DMS53 (cell line): ENCODE data around the gene FRMPD1.

Source experiments
- DNase-seq: peaks from one replicate; lab custom pipeline; 2025; lab: John Stamatoyannopoulos, UW

FRMPD1 gene

DNA sequence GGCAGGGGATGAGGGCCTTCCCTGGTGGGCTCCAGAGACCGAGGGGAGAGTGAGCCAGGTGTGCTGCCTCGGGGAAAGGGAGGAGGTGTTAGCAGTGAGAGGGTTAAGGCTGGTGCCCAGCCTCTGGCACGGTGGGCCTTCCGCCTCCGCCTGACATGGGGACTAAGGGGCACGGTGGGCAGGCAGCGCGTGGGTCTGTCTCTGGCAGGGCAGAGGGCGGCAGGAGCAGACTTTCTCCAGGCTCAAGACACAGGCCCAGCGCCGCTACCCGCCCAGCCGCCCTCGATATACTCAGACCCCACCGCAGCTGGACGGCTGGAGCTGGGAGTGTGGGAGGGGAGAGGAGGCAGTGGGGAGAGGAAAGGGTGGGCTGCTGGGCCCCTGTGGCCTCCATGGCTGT, 14.9 kb upstream of the FRMPD1 start:
- DNase-seq = no peak

DNA sequence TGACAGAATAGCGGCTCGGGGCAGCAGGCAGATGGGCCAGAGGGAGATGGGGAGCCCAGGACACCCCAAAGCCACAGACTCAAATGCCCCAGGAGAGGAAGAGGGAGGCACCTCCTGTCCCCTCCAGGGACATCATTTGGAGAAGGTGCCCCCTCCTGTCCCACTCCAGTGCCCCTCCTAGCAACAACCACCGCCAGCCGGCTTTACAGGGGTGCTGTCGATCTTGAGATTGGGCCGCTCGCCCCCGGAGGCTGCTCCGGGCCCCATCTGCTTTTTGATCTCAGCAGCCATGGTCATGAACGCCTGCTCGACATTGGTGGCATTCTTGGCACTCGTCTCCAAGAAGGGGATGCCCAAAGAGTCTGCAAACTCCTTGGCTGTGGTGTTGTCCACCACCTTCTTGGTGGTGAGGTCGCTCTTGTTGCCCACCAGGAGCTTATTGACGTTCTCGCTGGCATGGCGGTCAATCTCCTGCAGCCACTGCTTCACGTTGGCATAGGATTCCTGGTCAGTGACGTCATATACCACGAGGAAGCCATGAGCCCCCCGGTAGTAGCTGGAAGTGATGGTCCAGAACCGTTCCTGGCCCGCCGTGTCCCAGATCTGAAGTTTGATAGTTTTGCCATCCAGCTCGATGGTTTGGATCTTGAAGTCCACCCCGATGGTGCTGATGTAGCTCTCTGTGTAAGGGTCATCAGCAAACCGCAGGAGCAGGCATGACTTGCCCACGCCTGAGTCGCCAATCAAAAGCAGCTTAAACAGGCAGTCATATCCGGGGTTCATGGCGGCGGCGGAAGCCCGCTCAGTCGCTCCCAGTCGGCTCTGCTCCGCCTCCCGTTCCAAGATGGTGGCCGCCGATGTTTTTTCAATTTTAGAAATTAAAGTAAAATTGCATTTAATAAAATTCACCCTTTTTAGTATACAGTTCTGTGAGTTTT, 14.0 kb upstream of the FRMPD1 start:
- no peak for DNase-seq

DNA sequence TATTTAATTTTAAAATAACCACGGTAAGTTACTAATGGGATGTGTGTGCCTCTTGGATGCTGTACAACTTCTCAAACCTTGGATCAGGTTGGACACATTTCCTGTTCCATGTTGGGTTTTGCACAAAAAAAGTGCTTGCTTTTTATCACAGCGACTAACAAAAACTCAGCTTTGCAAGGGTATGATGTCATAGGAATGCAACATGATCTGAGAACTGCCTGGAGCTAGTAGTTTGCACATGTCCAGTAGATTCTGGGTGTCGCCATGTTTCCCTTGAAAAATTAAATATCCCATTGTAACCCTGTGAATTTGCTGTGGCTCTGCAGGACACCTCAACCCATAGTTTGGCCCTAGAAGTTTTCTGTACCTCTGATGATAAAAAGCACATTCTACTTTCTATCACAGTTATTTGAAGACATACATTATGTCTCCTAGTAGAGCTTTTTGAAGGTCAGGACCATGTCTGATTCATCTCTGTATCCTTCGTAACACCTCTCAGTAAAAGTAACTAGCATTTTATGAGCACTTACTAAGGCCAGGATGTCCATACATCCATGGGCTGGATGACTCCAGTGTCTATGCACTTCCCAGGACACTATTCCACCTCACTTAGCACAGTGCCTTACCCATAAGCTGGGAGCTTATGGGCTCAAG, 11.5 kb upstream of the FRMPD1 start:
- DNase-seq = no peak

GRCh38 chr9:37639841-37640240, 10.9 kb upstream of the FRMPD1 start:
- no peak for DNase-seq

DNA sequence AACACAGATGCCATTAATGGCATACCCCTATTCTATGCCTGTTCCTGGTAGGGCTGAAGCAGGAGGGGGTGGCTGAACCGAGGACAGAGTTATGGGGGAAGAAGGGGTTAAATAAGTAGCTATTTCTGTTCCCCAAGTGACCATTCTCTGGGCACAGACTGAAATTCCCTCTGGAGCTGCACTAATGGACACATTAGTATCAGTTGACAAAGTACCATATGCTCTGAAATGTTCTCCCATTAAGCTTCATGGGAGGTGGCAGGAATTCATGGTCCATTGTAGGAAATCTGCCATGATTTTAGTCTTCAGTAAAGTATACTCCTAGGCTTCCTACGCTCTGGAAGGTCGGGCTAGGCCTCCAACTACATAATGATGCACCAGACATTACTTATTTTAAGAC, 10.5 kb upstream of the FRMPD1 start:
- no peak for DNase-seq

DNA sequence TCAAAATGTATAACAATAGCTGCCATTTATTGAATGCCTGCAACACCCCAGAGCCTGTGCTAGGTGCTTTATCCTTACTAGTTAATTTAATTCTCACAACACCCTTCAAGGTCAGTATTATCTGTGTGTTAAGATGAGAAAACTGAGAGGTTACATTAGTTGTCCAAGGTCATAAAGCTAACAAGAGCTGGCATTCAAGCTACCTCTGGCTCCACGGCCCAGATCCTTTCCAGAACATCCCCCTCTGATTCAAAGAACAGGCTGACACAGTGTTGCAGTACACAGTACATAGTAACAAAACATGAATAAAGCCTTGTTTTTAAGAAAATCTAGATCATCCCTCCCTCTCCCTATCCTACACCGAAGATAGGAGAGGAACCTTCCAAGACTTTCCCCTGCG, 9.4 kb upstream of the FRMPD1 start:
- DNase-seq = no peak

- no peak for DNase-seq
Measured at GRCh38 chr9:37643214-37643613, 7.5 kb upstream of the FRMPD1 start.

DNA sequence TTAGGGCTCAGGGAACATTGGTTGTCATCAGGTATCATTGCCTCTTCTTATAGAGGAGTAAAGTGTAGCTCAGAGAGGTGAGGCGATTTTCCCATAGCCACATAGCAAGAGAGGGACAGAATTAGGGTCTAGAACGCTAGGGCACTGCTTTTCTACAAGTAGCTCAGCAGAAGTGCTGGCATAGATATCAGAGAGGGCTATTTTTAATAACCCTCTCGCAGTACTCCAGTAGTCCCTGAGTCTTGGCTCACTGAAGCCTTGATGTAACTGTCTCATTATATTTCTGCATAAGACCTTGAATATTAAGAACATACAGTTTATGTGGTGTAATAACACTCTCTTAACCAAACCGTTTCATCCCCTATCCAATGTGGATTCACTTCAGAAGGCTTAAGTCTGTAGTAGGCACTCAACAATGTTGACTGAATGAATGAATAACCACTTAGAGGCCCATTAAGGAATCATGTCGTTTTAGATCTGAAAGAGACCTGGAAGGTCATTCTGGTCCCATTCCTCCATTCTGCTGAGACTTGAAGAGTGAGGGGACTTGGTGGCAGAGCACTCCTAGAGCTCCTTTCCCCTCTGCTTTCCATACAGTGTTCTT, 4.7 kb upstream of the FRMPD1 start:
- peak; percentile 48 for DNase-seq

DNA sequence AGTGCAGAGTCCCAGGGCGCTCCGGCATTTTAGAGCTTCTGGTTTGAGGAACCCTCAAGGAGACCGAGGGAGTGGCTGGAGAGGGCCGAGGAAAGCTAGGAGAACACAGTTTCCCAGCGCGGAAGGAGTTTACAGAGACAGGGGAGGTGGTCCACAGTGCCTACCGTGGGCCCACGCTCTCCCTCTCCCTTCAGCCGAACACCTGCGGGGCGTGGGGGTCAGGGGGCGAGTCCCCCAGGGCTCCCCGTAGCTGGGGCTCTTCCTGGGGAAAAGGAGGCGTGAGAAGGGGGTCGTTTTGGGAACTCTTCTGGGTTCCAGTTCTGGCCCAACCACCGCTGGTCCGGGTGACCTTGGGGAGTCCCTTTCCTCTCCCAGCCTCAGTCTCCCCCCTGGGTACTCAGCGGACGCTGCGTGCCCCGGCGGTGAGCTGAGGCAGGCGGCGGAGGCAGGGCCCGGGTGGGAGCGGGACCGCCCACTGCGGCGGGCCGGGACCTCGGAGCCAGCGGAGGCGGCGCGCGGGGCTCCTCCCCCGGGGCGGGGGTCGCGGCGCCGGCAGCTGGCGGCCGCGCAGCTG, 368 bp upstream of the FRMPD1 start:
- DNase-seq = no peak

DNA sequence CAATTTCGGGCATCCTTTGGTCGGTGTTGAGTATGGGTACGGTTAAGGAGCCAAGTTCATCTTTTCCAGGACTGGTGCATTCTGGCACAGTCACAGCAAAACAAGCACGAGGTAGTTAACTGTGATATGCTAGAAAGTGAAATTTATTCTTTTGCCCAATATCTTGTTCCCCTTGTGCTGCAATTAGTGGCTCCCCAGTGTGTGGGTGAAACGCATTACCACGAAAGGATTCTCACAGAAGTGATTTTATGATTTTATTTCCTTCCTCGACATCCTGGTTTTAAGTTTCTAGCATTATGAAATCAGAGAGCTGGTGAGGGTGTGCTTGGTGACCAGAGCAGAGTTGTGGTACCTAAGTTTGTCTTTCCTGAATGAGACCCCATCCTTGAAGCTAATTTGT, 1.5 kb downstream of the FRMPD1 start:
- DNase-seq = no peak

GRCh38 chr9:37653385-37653784, 2.6 kb downstream of the FRMPD1 start:
- no peak for DNase-seq

DNA sequence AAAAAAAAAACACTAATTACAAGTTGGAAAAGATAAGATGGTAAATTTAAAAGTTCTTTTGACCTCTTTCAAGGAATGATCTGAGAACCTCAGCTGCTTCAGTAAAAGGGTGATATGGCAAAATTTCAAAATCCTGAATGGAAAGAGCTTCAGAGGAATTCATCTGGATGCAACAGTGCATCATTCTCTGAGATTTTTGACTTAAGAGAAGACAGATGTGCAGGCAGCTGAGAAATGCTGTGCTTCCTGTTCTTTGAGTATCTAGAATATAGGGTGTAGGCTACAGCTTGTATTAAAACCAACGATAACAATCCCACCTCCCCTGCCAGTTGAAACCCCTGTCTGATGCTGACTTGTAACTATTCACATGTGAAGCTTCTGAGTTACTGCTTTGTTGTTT, 6.2 kb downstream of the FRMPD1 start:
- no peak for DNase-seq

- no peak for DNase-seq
Measured at GRCh38 chr9:37660691-37661090, 9.9 kb downstream of the FRMPD1 start.

GRCh38 chr9:37663926-37664325, 13.2 kb downstream of the FRMPD1 start:
- no peak for DNase-seq

- DNase-seq = no peak
Measured at GRCh38 chr9:37667706-37668105, 17.0 kb downstream of the FRMPD1 start.

DNA sequence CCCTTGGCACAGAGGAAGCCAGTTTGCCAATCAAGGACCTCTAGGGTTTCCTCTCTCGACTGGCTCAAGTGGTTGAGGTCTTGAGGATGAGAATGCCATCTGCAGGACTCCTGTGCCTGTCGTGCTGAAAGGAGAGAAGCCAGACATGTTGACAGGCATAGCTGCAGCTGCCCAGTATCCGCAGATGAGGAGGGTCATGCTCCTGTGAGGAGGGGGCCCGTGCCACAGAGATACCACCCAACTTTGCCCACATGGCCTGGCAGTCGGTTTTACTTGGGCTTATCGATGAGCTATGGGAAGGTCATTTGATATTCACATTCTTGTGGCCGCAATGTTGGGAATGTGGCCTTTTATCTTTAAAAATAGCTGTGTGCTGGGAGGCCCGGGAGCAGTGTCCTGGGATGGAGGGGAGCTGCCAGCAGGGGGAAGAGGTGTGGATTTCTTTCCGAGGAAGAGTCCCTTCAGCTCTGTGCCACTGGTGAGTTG, 17.4 kb downstream of the FRMPD1 start:
- no peak for DNase-seq

GRCh38 chr9:37669232-37669631, 18.5 kb downstream of the FRMPD1 start:
- DNase-seq = no peak

GRCh38 chr9:37675661-37676060, 24.9 kb downstream of the FRMPD1 start:
- DNase-seq = peak; percentile 70

DNA sequence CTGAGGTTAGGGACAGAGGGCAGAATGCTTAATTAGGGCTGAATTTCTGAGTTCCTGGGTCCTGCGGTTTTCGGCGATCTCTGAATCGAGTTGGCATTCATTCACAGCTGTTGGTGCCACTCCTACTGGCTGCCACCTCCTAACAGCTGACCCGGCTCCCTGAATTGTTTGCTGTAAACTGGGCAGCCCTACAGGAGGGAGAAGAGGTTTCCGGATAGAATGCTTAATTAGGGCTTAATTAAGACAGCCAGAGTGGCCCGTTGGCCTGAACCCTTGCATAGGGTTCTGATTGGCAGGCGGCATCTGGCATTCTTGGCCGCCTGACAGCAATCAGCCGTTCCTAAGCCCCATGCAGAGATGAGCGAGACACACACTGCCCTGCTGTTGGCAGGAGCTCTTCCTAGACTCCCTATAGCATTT, 25.7 kb downstream of the FRMPD1 start:
- DNase-seq = no peak

- no peak for DNase-seq
Measured at GRCh38 chr9:37677435-37677834, 26.7 kb downstream of the FRMPD1 start.

DNA sequence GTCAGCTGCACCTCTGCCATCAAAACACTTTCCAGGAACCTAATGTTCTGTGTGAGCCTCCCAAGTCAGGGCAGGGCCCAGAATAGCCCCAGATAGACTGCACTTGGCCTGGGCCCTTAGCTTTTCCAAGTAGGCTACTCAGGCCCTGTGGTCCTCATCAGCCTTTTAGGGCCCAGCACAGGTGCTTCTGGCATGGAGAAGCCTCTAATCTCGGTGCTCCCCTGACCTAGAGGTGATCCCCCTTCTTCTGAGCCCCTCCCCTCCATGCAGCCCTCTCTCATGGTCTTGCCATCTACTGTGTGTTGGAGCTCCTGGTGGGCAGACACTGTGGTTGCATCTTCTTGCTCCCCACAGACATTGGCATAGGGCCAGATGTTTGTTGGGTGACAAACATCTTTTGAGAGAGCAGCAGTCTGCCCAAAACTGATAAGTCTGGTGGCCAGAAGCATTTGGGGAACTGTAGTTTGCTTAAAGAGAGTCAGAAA, 28.1 kb downstream of the FRMPD1 start:
- no peak for DNase-seq

GRCh38 chr9:37679649-37680402, 29.1 kb downstream of the FRMPD1 start:
- DNase-seq = no peak
